ENCODE data around the gene ZNF836.

- TF ChIP-seq CTCF (IDR thresholded peaks at IDR 0.05; ENCODE audit: borderline replicate concordance, extremely low read depth, low read length, poor library complexity, severe bottlenecking) (no peak), EZH2 (IDR thresholded peaks at IDR 0.05; ENCODE audit: borderline replicate concordance, low read depth, low read length, severe bottlenecking) (no peak)
Measured at GRCh38 chr19:52212572-52213255, 41.3 kb upstream of the ZNF836 start.
